ENCODE measurements around the gene KDM5B. TPM values are rescaled to one million over a fixed set of nuclear protein-coding genes. Genes with fewer than 3 reads are reported as not detected.
"Not testable (repeated sequence)": the region's sequence is repeated elsewhere in the genome, so short reads cannot be mapped to it uniquely, and the experiment has no call there.

The KDM5B gene
- total RNA-seq, 1 donor: 138 TPM

GRCh38 chr1:202835548-202836072 is 27.4 kb upstream of the KDM5B start:
- no peak for TF ChIP-seq CTCF (IDR thresholded peaks at IDR 0.05; ENCODE audit: insufficient read depth, low read depth, low read length)
- no peak overlapping the region for H3K4me3 ChIP-seq (ENCODE audit: low read depth, low read length)
- DNase-seq (ENCODE audit: low read depth): no peak

GRCh38 chr1:202834771-202835547 is 26.7 kb upstream of the KDM5B start:
- no peak for TF ChIP-seq CTCF (IDR thresholded peaks at IDR 0.05; ENCODE audit: insufficient read depth, low read depth, low read length)
- no peak for DNase-seq (ENCODE audit: low read depth)

GRCh38 chr1:202831906-202832305 is 23.7 kb upstream of the KDM5B start:
- no peak overlapping the region for H3K4me3 ChIP-seq (ENCODE audit: low read depth, low read length)
- TF ChIP-seq CTCF (IDR thresholded peaks at IDR 0.05; ENCODE audit: insufficient read depth, low read depth, low read length): no peak
- no peak for DNase-seq (ENCODE audit: low read depth)

More at GRCh38 chr1:202834771-202835547, 26.7 kb upstream of the KDM5B start:
- H3K4me3 ChIP-seq (ENCODE audit: low read depth, low read length): no peak overlapping the region

- not testable (repeated sequence) for H3K4me3 ChIP-seq (ENCODE audit: low read depth, low read length); DNase-seq (ENCODE audit: low read depth)
These were observed 21.0 kb upstream of the KDM5B start for GRCh38 chr1:202829223-202829622.

- DNase-seq (ENCODE audit: low read depth): no peak
- no peak overlapping the region for H3K4me3 ChIP-seq (ENCODE audit: low read depth, low read length)
- TF ChIP-seq CTCF (IDR thresholded peaks at IDR 0.05; ENCODE audit: insufficient read depth, low read depth, low read length): no peak
These were observed 17.5 kb upstream of the KDM5B start for GRCh38 chr1:202825748-202826147.

- TF ChIP-seq CTCF (IDR thresholded peaks at IDR 0.05; ENCODE audit: insufficient read depth, low read depth, low read length): no peak
- DNase-seq (ENCODE audit: low read depth): peak; percentile 27
- H3K4me3 ChIP-seq (ENCODE audit: low read depth, low read length): no peak overlapping the region
These were observed 13.2 kb upstream of the KDM5B start for GRCh38 chr1:202821467-202821866.

- TF ChIP-seq CTCF (IDR thresholded peaks at IDR 0.05; ENCODE audit: insufficient read depth, low read depth, low read length): no peak
- DNase-seq (ENCODE audit: low read depth): no peak
- H3K4me3 ChIP-seq (ENCODE audit: low read depth, low read length): no peak overlapping the region
These were observed 10.6 kb upstream of the KDM5B start for GRCh38 chr1:202818819-202819218.
